ENCODE measurements around the gene ABCA12.
"Not testable (repeated sequence)": the region's sequence is repeated elsewhere in the genome, so short reads cannot be mapped to it uniquely, and the experiment has no call there.

Gene ABCA12, protein sequence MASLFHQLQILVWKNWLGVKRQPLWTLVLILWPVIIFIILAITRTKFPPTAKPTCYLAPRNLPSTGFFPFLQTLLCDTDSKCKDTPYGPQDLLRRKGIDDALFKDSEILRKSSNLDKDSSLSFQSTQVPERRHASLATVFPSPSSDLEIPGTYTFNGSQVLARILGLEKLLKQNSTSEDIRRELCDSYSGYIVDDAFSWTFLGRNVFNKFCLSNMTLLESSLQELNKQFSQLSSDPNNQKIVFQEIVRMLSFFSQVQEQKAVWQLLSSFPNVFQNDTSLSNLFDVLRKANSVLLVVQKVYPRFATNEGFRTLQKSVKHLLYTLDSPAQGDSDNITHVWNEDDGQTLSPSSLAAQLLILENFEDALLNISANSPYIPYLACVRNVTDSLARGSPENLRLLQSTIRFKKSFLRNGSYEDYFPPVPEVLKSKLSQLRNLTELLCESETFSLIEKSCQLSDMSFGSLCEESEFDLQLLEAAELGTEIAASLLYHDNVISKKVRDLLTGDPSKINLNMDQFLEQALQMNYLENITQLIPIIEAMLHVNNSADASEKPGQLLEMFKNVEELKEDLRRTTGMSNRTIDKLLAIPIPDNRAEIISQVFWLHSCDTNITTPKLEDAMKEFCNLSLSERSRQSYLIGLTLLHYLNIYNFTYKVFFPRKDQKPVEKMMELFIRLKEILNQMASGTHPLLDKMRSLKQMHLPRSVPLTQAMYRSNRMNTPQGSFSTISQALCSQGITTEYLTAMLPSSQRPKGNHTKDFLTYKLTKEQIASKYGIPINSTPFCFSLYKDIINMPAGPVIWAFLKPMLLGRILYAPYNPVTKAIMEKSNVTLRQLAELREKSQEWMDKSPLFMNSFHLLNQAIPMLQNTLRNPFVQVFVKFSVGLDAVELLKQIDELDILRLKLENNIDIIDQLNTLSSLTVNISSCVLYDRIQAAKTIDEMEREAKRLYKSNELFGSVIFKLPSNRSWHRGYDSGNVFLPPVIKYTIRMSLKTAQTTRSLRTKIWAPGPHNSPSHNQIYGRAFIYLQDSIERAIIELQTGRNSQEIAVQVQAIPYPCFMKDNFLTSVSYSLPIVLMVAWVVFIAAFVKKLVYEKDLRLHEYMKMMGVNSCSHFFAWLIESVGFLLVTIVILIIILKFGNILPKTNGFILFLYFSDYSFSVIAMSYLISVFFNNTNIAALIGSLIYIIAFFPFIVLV (N-terminal part only)

DNA sequence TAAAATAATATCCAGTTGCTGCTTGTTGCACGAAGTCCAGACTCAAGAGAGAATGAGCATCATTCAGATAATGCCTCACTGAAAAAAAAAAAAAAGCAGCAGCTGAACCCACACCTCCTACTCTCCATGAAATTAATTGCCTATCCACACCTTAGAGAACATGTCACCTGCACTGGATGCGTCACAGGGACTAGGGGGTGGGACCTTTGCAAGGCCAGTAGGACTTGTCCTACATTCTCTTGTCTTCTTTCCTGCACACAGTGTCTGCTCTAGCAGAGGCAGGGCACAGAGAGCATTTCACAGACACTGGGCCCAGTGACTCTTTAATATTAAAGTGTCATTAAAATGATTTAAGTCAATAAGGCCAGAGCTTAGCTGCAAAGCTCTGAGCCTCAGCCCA lies at the start of gene ABCA12:
ABCA12 (minus strand) TSS at position 148 of the 400 bp plus-strand sequence. CDS start 418 bp downstream, outside the sequence.
- DNase-seq: no peak

DNA sequence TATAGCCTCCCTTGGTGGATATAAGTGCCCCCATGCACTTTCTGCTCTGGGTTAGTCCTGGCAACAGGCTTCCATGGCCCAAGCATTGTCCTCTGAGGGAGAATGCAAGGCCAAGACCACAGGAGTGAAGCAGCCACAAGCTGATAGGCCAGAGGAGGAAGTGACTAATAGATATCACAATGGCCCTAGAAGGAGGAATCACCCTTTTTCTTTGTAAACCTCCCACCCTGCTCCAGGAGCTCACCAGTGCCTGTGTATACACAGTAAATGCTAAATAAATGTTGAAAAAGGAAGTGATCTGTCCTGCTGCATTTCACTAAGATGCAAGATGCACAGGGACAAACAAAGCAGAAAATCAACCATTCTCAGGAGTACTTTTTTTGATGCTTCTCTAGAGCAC lies 49.7 kb upstream of the ABCA12 start:
- no peak for DNase-seq

DNA sequence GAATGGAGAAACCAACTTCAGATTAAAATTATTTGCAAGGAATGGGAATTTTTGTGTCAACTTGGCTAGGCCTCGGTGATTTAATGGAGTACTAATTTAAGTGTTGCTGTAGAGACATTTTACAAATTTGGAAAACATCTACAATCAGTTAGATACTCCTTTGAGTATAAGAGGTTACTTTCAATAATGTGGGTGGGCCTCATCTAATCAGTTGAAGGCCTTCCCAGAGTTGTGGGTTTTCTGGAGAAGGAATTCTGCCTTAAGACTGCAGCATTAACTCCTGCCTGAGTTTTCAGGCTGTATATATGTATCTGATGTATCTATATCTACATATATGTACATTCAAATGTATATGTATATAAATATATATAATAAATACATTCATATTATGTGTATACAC lies 47.6 kb upstream of the ABCA12 start:
- DNase-seq: no peak

DNA sequence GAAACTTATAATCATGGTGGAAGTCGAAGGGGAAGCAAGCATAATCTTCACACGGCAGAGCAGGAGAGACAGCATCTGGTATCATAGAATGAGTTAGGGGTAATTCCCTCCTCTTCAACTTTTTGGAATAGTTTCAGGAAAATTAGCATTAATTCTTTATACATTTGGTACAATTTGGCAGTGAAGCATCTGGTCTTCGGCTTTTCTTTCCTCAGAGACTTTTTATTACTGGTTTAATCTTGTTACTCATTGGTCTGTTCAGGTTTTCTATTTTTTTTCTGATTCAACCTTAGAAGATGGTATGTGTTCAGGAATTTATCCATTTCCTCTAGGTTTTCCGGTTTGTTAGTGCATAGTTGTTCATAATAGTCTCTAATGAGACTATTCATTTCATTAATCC lies 39.7 kb upstream of the ABCA12 start:
- no peak for DNase-seq

DNA sequence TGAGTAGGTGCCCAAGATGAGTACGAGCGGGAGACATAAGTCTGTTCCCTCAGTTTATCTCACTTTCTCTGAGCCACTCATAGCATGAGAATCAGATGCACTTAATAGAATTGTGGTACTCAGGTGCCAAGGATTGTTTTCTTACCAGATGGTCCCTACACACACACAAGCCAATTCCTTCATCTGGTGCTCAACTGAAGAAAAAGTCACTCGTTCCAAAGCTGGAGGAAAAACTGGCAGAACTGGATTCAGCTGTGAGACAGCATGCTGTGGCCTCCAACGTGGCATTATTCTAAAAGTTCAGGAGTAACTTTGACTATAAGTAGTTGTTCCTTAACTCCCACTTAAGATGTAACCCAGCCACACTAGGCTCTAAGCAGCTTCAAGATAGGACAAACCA lies 33.4 kb upstream of the ABCA12 start:
- DNase-seq: no peak

DNA sequence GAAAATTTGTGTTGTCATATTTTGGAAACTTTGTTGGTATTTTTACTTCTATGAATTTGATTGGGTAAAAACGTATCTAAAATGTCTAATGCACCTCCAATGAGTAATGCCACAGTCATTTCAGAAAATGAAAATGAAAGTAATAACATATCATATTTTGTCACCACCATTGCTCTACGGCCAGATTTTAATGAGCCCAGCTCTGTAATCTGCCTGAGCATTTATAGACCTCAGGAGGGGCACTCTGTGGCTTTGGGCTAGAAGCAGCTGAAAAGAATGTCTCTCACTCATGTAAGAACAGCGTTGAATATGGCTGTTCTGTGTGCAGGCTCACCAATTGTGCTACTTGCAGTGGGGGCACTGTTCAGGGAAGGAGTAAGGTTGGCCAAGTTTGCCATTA lies 32.7 kb upstream of the ABCA12 start:
- DNase-seq: no peak

DNA sequence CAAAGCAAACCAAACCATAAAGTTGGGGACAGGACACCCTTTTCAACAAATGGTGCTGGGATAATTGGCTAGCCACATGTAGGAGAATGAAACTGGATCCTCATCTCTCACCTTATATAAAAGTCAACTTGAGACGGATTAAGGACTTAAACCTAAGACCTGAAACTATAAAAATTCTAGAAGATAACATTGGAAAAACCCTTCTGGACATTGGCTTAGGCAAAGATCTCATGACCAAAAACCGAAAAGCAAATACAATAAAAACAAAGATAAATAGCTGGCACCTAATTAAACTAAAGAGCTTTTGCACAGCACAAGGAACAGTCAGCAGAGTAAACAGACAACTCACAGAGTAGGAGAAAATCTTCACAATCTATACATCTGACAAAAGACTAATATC lies 28.1 kb upstream of the ABCA12 start:
- not testable (repeated sequence) for DNase-seq

DNA sequence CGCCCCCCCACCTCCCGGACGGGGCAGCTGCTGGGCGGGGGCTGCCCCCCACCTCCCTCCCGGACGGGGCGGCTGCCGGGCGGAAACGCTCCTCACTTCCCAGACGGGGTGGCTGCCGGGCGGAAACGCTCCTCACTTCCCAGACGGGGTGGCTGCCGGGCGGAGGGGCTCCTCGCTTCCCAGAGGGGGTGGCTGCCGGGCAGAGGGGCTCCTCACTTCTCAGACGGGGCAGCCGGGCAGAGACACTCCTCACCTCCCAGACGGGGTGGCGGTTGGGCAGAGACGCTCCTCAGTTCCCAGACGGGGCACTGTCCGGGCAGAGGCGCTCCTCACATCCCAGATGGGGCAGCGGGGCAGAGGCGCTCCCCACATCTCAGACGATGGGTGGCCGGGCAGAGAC lies 24.9 kb upstream of the ABCA12 start:
- not testable (repeated sequence) for DNase-seq

DNA sequence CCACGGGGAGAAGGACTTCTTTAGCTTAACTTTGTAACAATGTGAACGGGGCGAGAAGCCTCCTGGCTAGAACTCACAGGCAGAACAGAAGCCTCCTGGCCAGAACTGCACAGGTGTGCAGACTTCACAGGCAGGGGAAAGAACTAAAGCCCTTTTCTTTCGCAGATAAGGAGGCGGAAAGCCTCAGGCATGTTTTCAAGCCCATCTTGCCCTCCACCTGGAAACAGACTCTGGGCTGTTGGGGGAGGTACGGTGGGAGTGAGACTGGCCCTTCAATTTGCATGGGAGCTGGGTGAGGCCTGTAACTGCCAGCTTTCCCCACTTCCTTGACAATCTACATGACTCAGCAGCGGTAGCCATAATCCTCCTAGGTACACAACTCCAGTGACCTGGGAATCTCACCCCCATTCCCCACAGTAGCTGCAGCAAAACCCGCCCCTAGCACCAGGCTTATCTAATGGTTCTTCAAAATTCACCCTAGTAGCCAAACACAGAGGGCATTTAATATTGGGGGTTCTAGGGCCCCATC lies 22.9 kb upstream of the ABCA12 start:
- DNase-seq: no peak

DNA sequence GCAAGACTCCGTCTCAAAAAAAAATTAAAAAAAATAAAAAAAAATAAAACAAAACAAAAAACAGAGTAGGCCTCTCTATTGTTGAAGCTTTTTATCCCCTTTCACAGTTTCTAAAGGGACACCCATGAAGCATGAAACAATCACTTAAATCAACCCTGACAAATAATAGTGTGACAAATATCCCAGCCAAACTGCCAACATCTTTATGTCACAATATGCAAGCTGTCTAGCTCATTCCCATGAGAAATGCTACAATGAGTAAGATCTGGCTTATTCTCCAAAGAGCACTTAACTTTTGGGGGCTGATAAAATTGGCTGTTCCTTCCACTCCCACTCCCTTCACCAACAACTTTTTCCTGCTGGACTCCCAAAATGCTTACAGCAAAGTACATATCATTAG lies 21.7 kb upstream of the ABCA12 start:
- no peak for DNase-seq

DNA sequence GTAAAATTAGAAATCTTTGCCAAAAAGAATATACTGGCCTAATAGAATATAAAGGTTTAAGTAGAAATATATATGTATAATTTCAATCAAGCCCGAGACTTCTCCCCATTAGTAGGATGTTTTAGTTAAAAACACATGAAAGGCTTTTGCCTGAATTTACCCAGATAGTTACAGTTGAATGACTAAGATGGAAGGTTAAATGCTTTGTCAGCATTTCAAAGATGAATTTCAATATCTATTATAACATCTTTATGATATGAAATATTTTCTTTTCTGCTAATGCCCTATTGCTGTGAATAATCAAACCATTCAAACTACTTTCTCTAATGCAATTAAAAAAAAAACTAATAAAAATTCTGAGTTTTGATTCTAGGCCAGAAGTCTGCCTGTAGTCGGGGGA lies 18.0 kb upstream of the ABCA12 start:
- DNase-seq: no peak

DNA sequence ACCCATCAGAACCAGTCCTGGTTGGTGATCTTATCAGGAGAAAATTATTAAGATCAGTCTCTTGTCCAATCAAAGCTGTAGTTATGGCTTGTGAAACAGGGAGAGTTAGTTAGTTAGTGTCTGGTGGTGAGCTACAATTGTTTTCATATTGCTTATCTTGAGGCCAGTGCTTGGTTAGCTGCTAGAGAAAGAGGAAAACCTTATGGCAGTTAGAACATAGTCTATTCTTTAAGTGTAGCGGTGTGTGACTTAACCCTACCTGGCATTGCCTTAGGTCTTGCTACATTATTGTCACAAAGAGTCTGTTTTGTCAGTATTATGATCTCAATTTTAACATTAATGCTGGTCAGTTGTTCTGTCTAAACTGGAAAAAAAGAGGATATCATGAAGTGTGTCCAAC lies 11.5 kb upstream of the ABCA12 start:
- no peak for DNase-seq

DNA sequence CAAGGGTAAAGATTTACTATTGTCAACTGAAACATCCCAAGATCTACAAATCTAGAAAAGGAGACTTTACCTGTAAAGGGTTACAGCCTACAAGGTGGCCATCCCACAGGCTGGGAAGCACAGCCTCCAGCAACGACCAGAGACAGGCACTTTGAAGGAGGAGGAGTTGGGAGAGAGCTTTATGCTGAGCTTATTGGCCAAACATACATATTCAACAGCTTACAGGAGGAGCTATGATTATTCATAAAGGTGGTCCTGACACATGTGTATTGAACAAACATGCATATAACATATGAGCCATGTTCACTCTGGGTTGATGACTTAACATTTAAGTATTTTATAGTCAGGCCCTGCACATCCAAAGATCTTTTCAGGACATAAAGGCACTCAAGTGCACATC lies 11.1 kb upstream of the ABCA12 start:
- DNase-seq: no peak

DNA sequence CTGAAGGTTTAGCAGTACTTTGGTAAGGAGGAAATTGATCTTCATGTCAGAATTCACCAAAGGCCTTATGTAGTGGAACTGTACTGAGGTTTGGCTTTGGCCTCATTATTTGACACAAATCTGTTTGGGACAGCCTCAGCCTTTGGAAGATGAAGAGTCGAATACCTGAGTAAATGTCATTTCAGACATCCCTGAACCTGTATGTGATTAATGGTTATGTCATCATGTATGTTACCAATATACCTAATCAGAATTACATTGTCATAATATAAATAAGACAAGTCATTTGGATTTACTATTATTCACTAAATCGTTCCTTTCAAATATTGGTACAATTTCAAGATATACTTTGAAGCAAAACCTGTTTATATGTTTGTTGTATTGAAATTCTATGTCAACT lies 10.6 kb upstream of the ABCA12 start:
- no peak for DNase-seq

DNA sequence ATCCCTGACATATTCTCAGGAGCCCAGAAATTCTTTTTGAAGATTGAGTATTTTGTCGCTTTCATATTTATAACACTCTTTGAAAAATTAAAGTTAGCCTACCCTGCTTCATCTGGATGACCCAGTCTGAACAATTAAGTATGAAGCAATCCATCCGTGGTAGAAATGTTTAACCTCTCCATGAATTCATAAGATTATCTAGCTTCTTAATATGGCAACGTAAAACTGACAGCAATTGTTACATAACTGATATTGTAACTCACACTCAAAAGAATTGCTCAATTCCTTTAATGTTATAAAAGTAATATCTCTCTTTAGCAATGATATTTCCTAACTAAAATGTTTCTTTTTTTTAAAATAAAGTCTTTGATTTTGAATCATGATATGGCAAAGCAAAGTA lies 7.2 kb upstream of the ABCA12 start:
- no peak for DNase-seq

DNA sequence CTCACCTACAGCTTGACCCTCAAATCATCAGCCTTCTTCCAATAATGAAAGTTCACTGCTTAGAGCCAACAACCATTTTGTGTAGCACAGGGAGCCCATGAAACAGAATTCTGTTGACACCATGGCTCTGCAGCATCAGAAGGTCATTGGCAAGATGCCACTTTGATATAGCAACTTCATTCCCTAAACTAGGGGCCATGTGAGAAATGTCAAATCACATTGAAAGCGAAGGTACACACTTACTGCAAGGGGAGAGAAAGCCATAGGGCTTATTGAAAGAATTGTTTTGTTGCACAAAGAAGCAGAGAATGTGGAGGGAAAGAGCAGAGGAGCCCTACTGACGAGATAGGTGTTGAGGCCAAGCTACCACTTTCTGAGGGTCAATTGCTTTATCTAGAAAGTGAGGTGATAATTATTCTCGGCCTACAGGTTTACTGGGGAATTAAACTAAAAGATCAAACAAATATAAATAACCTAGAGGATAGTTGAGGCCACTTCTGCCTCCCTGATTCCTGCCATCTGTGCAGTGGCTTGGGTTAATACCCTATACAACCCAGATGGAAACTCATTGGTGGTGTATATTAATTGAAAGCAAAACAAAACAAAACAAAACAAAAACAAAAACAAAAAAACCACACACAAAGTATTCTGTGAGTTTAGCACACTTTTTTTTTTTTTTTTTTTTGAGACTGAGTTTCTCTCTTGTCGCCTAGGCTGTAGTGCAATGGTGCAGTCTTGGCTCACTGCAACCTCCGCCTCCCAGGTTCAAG lies 5.9 kb upstream of the ABCA12 start:
- DNase-seq: no peak

DNA sequence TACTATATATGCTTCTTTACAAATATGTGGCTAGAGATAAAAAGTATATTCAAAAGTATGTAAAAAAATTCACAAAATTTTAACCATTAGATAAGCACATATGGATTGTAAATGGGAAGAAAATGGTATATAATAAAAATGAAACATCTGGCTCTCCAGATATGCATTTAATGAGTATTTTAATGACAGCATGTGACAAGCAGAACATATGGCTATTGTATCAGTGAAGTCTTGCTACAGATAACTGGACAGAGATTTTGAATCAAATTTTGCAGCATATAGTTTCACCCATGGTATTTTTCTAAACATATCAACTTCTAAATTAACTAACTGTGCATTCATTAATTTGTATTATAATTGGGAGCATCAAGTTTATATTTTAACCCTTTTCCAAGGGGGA lies 5.0 kb upstream of the ABCA12 start:
- no peak for DNase-seq

DNA sequence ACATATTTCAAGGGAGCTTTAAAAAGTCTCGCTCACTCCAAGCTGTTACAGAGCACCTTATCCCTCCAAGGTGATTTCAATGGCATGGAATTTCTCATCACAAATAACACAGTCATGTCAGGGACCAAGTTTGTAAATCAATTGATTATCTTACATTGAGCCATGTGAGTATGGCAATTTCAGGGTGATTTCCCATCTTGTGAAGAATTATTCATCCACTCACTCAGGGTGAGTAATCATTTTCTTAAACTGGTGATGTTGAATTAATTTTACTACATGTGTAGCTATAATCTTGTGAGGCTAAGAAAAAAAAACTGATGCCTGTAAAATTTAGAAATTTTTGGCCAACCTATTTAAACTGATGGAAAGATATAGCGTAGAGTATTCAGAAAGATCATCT lies 3.3 kb upstream of the ABCA12 start:
- no peak for DNase-seq

DNA sequence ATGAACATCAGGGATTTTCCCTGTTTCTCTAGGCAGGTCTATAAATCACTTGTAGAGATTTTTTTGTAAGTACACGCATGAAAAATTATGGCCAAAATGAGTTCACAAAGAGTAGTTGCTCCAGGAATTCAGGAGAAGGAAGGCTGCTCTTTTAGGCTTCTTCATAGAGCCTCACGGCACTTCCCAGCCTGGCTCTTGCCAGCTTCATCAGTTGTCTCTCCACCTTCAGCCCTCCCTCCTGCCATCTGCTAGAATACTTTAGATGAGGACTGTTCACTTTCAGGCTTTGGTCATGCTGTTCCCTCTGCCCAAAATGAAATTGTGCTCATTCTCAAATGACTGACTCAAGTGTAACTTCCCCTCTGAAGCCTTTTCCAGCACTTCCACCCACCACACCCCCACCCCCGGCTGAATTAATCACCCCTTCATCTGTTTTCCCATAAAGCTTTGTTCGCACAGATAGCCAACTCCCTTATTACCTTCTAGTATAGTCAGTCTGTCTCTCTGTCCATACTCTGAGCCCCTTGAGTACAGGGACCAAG lies 1.8 kb upstream of the ABCA12 start:
- DNase-seq: no peak

DNA sequence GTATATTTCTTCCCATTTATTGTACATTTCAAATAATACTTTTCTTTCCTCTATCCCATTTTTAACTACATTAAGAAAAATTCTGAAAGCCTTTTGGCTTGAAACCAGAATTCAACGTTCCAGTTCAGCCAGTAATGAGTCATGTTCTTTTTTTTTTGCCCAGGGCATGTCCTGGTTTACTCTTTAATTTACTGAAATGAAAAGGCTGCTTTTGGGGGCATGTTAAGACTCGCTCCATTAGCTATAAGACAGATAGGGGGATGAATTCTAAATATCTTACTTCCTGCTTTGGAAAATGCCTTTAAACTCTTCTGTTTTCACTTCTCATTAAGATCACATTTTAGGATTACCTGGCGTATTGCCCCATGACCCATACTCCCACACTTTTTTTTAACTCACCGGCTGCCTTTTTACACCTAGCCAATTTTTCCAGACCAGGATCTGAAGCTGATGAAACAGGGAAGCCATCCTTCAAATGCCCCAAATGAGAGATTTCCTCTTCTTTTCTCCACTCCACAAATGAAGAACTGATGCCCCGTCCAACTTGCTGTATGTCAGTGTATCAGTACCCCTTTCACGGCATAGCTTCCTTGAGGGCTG lies 585 bp downstream of the ABCA12 start:
- DNase-seq: no peak

DNA sequence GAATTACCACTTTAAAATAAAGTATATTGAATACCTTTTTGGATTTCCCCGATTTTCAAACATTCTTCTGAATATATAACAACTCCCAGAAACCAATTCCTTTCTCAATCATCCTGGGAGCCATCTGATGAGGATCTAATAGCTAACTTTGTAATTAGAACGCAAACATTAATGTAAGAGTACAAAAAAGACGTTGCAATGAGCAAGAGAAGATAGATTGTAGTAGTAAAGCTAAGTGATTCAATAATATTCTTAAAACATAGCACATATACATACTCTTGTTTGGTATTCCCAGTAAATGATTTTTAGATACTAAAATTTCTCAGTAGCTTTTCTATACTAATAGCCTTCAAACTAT lies 1.1 kb downstream of the ABCA12 start:
- DNase-seq: no peak

Measured in NCI-H2081 treated with DMSO at 0.1 percent for 48 hours (cell line).